Measurements from ENCODE around the gene LRRC10B.

Gene LRRC10B

GRCh38 chr11:61533039-61533375, 24.5 kb downstream of the LRRC10B start:
- DNase-seq, result no peak

DNA sequence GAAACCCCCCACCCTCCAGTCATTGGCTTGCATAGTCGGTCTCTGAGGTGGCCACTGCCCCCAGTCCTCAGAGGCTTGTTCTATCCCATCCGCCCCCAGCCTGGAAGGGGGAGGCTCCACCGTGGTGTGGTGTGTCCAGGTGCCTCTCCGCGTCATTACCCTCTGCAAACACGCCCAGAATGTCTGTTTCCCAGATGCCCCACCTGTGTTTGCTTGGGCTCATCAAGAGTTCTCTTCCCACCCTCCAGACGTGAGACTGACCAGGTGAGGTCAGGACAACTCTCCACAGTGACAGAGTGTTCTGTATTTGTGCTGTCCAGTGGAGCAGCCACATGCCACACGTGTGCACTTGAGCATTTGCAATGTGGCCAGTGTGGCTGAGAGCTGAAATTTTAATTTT, 24.9 kb downstream of the LRRC10B start:
- peak; percentile 89 for DNase-seq

- peak; percentile 53 for DNase-seq
These were observed 25.7 kb downstream of the LRRC10B start for GRCh38 chr11:61534025-61534932.

DNA sequence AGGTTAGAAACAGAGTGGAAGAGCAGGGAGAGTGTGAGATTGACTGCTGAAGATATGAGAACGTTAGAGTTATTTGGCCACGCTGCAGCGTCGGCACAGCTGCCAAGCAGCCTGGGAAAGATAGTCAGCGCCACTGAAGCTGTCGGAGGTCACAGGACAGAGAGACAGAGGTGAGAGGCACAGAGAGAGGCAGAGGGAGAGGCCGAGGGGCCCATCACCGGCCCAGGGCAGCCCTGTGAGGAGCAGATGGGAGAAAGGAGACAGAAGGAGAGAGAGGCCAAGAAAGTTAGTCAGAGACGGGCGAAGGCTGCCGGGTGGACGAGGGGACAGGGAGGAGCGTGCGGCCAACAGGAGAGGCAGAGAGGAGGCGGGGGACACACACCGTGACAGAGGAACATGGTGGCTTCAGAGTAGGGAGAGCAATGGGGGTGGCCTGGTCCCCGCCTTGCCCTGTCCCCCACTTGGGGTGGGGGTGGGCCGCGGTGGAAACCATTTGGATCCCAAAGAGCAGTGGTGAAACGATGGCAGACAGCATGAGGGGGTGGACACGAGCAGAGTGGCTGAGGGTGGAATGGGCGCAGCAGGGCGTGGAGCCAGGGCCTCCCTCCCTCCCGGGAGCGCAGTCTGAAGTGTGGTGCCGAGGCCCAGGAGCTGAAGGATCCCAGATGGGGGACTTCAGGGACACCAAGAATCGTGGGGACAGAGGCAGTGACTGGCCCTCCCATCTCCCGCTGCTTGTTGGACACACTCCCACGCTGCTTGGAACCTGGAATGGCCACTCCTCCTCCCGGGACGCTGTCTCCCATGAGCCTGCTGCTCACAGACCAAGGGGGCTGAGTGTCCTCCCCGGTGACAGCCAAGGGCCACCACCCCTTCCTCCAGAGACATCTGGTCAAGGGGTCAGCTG, 26.6 kb downstream of the LRRC10B start:
- no peak for DNase-seq

GRCh38 chr11:61535998-61536675, 27.6 kb downstream of the LRRC10B start:
- no peak for DNase-seq

GRCh38 chr11:61536676-61537270, 28.2 kb downstream of the LRRC10B start:
- DNase-seq, result no peak

GRCh38 chr11:61537326-61537725, 28.8 kb downstream of the LRRC10B start:
- DNase-seq, result no peak

- no peak for DNase-seq
These were observed 30.1 kb downstream of the LRRC10B start for GRCh38 chr11:61538636-61538961.

DNA sequence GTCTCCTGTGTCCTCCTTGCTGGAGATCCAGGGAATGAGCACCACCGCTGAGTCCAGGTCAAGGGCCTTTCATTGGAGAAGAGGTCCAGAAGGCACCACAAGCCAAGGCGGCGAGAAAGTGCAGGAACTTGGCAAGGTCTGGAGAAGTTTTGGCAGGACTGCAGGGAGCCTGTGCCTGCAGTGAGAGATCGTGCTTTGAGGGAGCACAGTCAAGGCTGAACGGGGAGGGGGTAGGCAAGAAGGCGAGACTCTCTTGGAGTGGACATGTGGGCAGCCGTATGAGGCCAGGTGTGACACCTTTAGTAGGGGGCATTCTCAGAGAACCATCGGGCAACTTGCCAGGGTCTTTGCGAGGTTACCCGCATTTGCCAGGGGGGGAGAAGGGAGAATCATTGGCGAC, 30.5 kb downstream of the LRRC10B start:
- DNase-seq, result no peak

DNA sequence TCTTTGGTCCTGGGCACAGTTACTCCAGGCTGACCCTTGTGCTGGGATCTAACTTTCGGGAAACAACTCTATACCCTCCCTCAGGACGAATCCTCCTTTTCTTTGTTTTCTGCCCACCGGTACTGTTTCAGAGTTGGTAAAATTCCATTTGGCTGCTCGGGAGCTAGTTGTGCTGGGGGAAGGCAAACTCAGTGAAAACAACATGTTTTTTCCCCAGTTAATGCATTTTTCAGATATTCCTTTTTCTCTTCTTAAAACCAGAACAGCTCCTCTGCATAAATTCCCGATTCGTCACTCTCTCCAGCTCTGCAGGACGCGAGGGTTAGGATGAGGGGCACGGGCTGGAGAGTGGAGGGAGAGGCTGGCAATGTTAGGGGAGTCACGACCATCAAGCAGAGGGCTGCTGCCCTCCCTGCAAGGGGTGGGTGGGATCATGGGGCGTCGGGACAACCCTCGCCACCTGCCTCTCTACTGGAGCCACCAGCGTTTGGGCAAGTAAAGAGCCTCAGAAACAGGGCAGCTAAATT, 31.3 kb downstream of the LRRC10B start:
- DNase-seq, result no peak

DNA sequence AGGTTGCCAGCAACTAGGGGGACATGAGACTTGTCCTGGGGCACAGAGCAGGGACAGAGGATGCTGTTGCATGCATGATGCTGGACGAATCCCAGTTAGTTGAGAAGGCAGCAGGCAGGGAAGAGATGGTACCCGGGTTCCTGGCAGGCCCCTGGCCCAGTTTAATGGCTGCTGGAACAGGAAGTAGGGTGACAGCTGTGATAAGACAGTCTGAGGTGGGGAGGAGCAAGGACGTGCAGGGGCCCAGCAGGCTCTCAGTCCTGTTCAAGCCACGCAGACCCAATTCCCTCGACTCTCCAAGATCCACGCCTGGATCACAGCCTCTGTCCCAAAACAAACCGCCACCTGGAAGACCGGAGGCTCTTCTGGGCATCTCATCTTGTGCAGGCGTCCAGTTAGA, 32.0 kb downstream of the LRRC10B start:
- no peak for DNase-seq

GRCh38 chr11:61541598-61541997, 33.0 kb downstream of the LRRC10B start:
- peak; percentile 53 for DNase-seq

DNA sequence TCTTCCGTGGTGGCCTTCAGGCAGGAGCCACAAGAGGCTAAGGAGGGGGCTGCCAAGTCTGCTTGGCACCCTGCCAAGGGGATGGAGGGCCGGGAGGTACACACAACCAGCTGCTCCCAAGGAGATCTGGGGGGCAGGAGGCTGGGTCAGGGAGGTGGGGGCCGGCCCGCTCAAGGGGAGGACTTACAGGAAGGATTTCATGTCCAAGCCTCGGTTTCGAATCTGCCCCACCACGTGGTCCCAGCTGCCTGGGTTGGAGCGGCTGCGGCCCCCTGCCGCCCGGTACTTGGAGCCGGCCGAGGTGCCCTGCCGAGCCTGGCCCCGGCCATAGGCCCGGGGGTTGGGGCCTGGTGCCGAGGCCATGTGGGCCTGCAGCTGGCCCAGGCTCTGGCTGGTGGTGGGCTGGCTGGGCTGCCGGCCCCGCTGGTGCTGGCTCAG, 33.5 kb downstream of the LRRC10B start:
- DNase-seq, result no peak

GRCh38 chr11:61542705-61543104, 34.2 kb downstream of the LRRC10B start:
- DNase-seq, result no peak

GRCh38 chr11:61543606-61544306, 35.2 kb downstream of the LRRC10B start:
- DNase-seq, result no peak

DNA sequence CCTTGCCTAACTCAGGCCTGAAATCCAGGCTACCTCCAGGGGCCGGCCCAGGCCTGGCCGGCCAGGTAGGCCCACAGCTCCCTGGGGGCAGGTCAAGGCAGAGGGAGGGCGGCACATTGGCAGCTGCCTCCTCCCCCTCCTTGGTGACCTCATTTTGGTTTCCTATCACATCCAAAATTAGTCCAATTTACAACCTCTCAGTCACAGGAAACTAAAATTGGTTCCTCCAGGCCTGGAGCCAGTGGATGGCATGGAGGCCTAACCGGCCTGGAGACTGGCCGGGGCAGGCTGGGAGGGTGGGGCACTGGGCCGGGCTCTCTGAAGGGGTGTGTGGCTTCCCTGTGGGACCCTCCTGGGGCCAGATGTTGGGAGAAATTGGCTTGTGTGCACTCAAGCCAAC, 35.9 kb downstream of the LRRC10B start:
- DNase-seq, result no peak

- DNase-seq, result no peak
These were observed 36.8 kb downstream of the LRRC10B start for GRCh38 chr11:61545341-61545740.

- DNase-seq, result no peak
These were observed 37.4 kb downstream of the LRRC10B start for GRCh38 chr11:61545921-61546320.

DNA sequence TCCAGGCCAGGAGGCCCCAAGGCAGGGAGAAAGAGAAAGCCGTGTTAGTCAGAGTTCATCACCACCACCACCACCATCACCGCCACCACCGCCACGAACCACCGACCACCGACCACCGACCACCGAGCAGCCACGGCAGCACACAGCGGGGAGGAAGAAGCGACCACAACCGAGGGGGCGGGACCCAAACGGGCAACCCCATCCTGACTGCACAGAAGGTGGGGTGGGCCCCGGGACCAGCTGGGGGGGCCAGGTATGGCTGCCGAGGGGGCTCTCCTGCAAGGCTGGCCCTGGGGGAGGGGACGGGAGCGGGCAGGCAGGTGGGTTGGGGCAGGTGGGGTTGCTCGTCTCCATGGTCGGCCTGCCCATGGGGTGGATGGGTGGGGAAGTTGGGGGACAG, 38.1 kb downstream of the LRRC10B start:
- no peak for DNase-seq

- DNase-seq, result no peak
These were observed 38.7 kb downstream of the LRRC10B start for GRCh38 chr11:61547246-61547645.

- no peak for DNase-seq
These were observed 40.6 kb downstream of the LRRC10B start for GRCh38 chr11:61549177-61549576.
